Measurements from ENCODE around the gene CYP3A4. TPM values are rescaled to one million over a fixed set of nuclear protein-coding genes. Genes with fewer than 3 reads are reported as not detected.
A peak's percentile ranks its signal among the peaks of the same experiment; 100 is the strongest.
"Not testable (repeated sequence)": the region's sequence is repeated elsewhere in the genome, so short reads cannot be mapped to it uniquely, and the experiment has no call there.

Gene CYP3A4
- total RNA-seq, 4 donors from 2014 or later, result not detected

GRCh38 chr7:99728615-99729014 is 55.4 kb downstream of the CYP3A4 start:
- peak overlapping the region in 3 of 4 donors; percentile 20 to 77 (median 73) for H3K27ac ChIP-seq
- intact Hi-C loops (cut with DNase I), result no loop called here
- 55 to 85% methylated on average over 2 of the region's 2 CpGs for WGBS, 2 donors
- H3K9me3 ChIP-seq, result no peaks in the 10 kb centered on the region
- no peak overlapping the region for H3K4me3 ChIP-seq
- DNase-seq, result no peak
- H3K36me3 ChIP-seq, result no peaks in the 10 kb centered on the region
- no peaks in the 10 kb centered on the region for H3K27me3 ChIP-seq
- H3K4me1 ChIP-seq, result peaks cover 5 to 43% (median 11%) of the 10 kb centered on the region in 3 donors
- TF ChIP-seq CTCF (IDR thresholded peaks at IDR 0.05), result no peak

- intact Hi-C loops (cut with DNase I); H3K4me3 ChIP-seq; H3K27me3 ChIP-seq; DNase-seq; H3K9me3 ChIP-seq; H3K36me3 ChIP-seq; H3K27ac ChIP-seq: not testable (repeated sequence)
- WGBS, 2 donors, result 85 to 89% methylated on average over 6 of the region's 6 CpGs
- H3K4me1 ChIP-seq, result peaks cover 0 to 26% (median 4%) of the 10 kb centered on the region in 3 donors
Observed at GRCh38 chr7:99723201-99723600, 60.8 kb downstream of the CYP3A4 start.

- peak overlapping the region in 1 of 4 donors; percentile 9 for H3K27ac ChIP-seq
- WGBS, 2 donors, result 50 to 54% methylated on average over 5 of the region's 5 CpGs
- H3K4me3 ChIP-seq, result no peak overlapping the region
- peaks cover 0 to 15% (median 0%) of the 10 kb centered on the region in 3 donors for H3K4me1 ChIP-seq
- no peaks in the 10 kb centered on the region for H3K9me3 ChIP-seq
- H3K27me3 ChIP-seq, result no peaks in the 10 kb centered on the region
- no peaks in the 10 kb centered on the region for H3K36me3 ChIP-seq
- DNase-seq, result no peak
- TF ChIP-seq CTCF (IDR thresholded peaks at IDR 0.05) (no peak), POLR2A (IDR thresholded peaks at IDR 0.05) (no peak)
- intact Hi-C loops (cut with DNase I), result no loop called here
Observed at GRCh38 chr7:99720800-99721595, 63.0 kb downstream of the CYP3A4 start.

DNA sequence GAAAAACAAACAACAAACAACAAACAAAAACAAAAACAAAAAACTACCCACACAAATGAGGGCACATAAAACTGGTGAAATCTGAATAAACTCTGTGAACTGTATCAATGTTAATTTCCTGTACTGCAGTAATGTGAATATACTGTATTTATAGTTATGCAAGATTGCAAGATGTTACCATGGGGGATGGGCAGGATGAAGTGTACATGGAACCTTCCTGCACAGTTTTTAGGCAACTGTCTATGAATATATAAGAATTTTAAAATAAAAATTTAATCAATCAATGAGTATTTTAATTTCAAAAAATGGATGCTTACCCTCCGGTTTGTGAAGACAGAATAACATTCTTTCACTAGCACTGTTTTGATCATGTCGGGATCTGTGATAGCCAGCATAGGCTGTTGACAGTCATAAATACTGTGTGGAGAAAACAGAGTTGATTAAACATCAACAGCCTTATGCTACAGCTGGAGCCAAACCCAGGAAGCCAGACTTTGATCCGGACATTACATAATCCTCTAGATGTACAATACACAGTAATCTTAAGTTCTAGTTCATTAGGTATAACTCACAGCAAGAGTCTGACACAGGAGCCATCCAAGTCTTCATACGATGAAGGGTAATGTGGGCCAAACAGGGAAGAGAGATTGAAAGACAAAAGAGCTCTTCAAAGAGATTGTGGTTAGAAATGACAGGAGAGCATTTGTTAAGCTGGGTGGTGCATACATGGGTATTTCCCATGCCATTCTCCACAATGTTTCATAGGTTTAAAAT is 63.8 kb downstream of the CYP3A4 start:
- no peaks in the 10 kb centered on the region for H3K9me3 ChIP-seq
- no peak overlapping the region for H3K27ac ChIP-seq
- no peaks in the 10 kb centered on the region for H3K36me3 ChIP-seq
- 33% methylated on average over 4 of the region's 4 CpGs for WGBS, 2 donors
- H3K4me3 ChIP-seq, result no peak overlapping the region
- DNase-seq, result no peak
- no peak for TF ChIP-seq POLR2A (IDR thresholded peaks at IDR 0.05)
- intact Hi-C loops (cut with DNase I), result no loop called here
- no peaks in the 10 kb centered on the region for H3K27me3 ChIP-seq
- H3K4me1 ChIP-seq, result peaks cover 0 to 12% (median 0%) of the 10 kb centered on the region in 3 donors

DNA sequence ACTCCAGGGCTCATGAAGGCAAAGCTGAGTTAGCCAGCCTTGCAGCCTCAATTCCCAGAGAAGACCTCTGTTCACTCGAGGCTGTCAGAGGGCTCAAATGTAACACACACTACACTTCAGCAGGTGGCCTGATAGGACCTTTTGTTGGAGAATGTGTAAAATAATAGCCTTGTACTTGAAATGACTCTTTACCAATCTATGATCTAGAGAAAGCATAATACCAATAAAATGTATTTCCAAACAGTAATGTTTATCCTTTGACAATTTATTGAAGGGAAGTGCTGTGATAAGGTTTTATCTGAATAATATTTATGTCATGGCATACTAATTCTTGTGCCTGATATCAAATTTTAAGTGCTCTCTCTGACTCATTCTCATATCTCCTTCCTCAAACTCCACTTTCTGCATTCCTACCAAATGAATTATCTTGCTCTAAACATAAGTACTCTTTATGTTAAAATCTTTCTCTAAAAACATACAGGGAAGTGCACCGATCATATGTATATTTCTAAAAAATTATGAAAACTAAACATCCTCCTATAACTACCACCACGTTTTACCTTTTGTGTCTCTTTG is 69.9 kb downstream of the CYP3A4 start:
- WGBS, 2 donors, result 79 to 80% methylated on average over 3 of the region's 3 CpGs
- no peak overlapping the region for H3K27ac ChIP-seq
- no peaks in the 10 kb centered on the region for H3K9me3 ChIP-seq
- no peak for DNase-seq
- no peaks in the 10 kb centered on the region for H3K4me1 ChIP-seq
- no peaks in the 10 kb centered on the region for H3K36me3 ChIP-seq
- no peak for TF ChIP-seq CTCF (IDR thresholded peaks at IDR 0.05)
- TF ChIP-seq POLR2A (IDR thresholded peaks at IDR 0.05), result no peak
- no peak overlapping the region for H3K4me3 ChIP-seq
- no peaks in the 10 kb centered on the region for H3K27me3 ChIP-seq
- intact Hi-C loops (cut with DNase I), result no loop called here

Data from esophagus squamous epithelium (tissue), 5 donors.